T-helper 17 cell (primary cell): ENCODE data around the gene RARRES1. TPM values are rescaled to one million over a fixed set of nuclear protein-coding genes. Genes with fewer than 3 reads are reported as not detected.
A peak's percentile ranks its signal among the peaks of the same experiment; 100 is the strongest.

Experiments
- ATAC-seq: fragments of 150-1000 bp; cut with Tn5 transposase; 2 replicates; pipeline ENCODE4 v1.10.0; 2021; ENCODE audit warnings: mild to moderate bottlenecking, moderate library complexity
- DNase-seq, 3 donors: peaks; one replicate each; pipeline versions ENCODE4 v3.0.0 to v3.0.0-alpha.2; 2020 to 2021
- H3K9me3 ChIP-seq: one replicate; pipeline ENCODE4 v1.7.0; 2013; ENCODE audit warnings: low read length, mild to moderate bottlenecking; ENCODE audit not compliant: control insufficient read depth, poor library complexity, severe bottlenecking
- H3K27ac Mint-ChIP-seq: one replicate; pipeline ENCODE4 v1.8.0; 2022; ENCODE audit warnings: mild to moderate bottlenecking, moderate library complexity, mixed read lengths
- H3K27me3 Mint-ChIP-seq: one replicate; pipeline ENCODE4 v1.8.0; 2022; ENCODE audit warnings: mixed read lengths
- H3K36me3 Mint-ChIP-seq: one replicate; pipeline ENCODE4 v1.8.0; 2022; ENCODE audit warnings: low read depth, mixed read lengths
- H3K4me1 Mint-ChIP-seq: one replicate; pipeline ENCODE4 v1.8.0; 2022; ENCODE audit warnings: mild to moderate bottlenecking, mixed read lengths
- H3K4me3 Mint-ChIP-seq: one replicate; pipeline ENCODE4 v1.8.0; 2022; ENCODE audit warnings: mild to moderate bottlenecking, moderate library complexity, mixed read lengths
- total RNA-seq, 4 donors: library from RNA in 2 of 4; stranded (reverse) in 2 of 4; gene quantifications; one replicate each; pipeline ENCODE4 v1.2.3 and lab custom pipeline; 2022 to 2026

The RARRES1 gene
- total RNA-seq, 2 donors from 2014 or later, result not detected

DNA sequence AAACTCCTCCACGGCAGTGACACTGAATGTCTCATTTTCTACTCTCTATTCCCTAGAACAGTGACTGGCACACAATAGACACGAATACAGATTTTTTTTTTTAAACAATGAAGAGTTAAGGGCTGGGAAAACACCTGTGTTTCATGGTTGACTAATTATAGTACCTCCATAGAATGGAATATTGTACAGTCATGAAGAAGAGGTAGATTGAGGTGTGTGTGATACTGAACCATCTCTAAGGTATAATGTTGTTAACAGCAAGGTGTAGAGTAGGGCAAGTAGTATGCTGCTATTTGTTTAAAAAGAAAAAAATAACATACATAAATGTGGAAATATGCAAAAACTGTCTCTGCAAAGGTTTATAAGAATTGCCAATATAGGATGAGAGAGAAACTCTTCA is 5.2 kb upstream of the RARRES1 start:
- Mint-ChIP-seq H3K27ac (no peak overlapping the region), H3K4me1 (peaks cover 11% of the 10 kb centered on the region), H3K36me3 (no peaks in the 10 kb centered on the region), H3K27me3 (no peaks in the 10 kb centered on the region), H3K4me3 (no peak overlapping the region)
- no peaks in the 10 kb centered on the region for H3K9me3 ChIP-seq
- DNase-seq, result no peak
- no peak for ATAC-seq

DNA sequence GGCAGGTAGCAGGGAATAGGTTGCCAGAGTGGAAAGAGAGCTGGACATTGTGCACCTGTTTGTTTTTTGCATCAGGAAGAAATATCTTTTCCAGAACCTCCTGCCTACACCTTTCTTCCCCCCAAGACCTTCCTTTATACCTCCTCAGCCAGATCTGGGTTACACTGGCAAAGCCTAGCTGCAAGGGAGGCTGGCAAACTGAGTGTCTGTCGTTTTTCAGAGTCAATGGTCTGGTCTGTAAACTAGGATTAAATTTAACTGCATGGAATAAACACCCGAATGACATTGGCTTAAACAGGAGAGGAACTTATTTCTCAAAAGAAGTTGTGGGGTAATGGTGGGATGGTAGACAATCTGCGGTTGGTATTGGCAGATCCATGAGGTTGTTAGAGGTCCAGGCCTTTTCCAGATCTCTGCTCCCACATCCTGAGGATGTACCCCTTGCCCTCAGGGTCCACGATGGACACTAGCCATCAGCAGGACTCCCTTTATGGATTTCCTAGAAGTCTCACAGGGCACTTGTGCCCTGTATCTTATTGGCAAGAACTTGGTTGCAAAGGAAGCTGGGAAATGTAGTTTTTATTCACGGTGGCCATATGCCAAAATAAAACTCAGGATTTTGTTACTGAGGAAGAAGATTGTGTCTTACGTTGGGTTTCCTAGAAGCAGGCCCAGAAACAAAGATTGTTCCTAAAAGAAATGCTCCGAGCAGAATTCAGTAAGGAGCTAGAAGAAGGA is 3.2 kb upstream of the RARRES1 start:
- DNase-seq (no peak), ATAC-seq (no peak)
- H3K9me3 ChIP-seq, result no peaks in the 10 kb centered on the region
- Mint-ChIP-seq H3K4me3 (no peak overlapping the region), H3K27ac (no peak overlapping the region), H3K4me1 (no peaks in the 10 kb centered on the region), H3K36me3 (no peaks in the 10 kb centered on the region), H3K27me3 (no peaks in the 10 kb centered on the region)

DNA sequence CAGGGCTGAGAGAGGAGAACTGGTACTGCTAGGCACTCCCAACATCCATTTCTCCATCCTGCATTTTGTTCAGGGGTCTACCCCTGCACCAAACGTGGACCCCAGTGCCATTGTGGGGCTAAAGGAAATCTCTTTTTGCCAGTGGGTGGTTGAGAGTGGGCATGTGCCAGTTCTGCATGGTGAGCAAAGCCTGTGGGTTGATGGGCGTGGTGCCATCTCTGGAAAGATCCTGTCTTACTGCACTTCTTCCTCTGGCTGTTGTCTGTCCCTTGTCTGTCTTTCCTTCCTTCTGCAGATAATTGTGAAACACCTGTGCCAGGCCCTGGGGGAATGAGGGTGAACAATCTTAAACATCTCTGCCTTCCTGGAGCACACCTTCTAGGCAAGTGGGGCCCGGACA is 1.4 kb upstream of the RARRES1 start:
- H3K27ac Mint-ChIP-seq, result no peak overlapping the region
- H3K4me1 Mint-ChIP-seq, result no peaks in the 10 kb centered on the region
- H3K27me3 Mint-ChIP-seq, result no peaks in the 10 kb centered on the region
- DNase-seq (no peak), ATAC-seq (no peak)
- no peaks in the 10 kb centered on the region for H3K9me3 ChIP-seq
- H3K36me3 Mint-ChIP-seq, result no peaks in the 10 kb centered on the region
- H3K4me3 Mint-ChIP-seq, result peak overlapping the region; percentile 65

DNA sequence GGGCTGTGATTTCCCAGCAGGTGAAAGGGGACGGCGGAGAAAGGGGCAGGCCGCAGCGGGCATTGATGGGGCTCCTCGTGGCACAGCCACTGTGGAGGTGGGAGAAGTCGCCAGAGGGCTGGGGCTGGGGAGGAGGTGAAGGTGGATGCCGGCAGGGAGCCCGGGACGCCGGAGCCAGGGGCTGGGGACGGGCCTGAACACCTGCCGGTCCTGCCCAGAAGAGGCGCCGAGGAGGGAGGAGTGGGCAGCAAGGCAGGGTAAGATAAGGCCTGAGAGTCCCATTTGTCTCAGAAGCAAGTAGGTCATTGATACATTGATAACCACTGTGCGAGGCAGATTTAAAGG is 571 bp upstream of the RARRES1 start:
- DNase-seq, result no peak
- no peak overlapping the region for H3K4me3 Mint-ChIP-seq
- peaks cover 1% of the 10 kb centered on the region for H3K4me1 Mint-ChIP-seq
- H3K27me3 Mint-ChIP-seq, result no peaks in the 10 kb centered on the region
- H3K9me3 ChIP-seq, result no peaks in the 10 kb centered on the region
- no peaks in the 10 kb centered on the region for H3K36me3 Mint-ChIP-seq
- no peak for ATAC-seq
- no peak overlapping the region for H3K27ac Mint-ChIP-seq

DNA sequence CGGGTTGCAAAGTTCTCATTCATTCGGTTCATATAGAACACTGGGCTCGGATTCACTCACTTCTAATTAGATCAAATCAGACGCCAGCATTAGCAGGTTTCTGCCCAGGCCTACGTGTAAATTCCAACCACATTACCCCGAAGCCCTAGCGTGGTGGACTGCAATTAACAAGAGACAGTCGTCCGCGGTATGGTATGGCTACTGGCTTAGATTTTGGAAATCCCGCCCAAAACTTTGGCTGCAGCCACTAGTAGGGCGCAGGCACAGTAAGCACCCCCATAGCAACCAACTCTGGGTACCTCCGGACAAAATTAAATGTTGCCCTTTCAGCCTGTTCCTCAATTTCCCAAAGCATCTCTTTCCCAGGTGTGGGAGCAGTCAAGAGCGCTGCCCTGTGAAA is 771 bp downstream of the RARRES1 start:
- no peaks in the 10 kb centered on the region for H3K9me3 ChIP-seq
- H3K27ac Mint-ChIP-seq, result no peak overlapping the region
- H3K36me3 Mint-ChIP-seq, result no peaks in the 10 kb centered on the region
- no peaks in the 10 kb centered on the region for H3K27me3 Mint-ChIP-seq
- ATAC-seq (no peak), DNase-seq (no peak)
- peak overlapping the region; percentile 77 for H3K4me3 Mint-ChIP-seq
- peaks cover 7% of the 10 kb centered on the region for H3K4me1 Mint-ChIP-seq

DNA sequence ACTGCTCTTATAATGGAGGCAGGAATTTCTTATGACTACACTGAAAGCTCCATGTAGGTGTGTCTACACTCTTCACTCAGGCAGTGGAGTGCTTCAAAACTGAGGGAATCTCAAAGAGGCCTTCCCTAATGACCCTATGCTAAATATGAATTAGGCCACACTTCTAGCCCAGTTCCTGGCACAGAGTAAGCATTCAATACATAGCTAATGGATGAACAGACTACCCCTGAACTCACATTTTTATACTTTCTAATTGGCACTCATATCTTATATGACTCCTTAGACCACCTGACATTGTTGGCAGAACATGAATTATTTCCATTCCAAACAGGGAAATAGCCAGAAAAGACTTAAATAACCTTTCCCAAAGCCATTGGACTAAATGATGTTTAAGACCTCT is 3.4 kb downstream of the RARRES1 start:
- ATAC-seq (no peak), DNase-seq (no peak)
- no peak overlapping the region for H3K27ac Mint-ChIP-seq
- no peak overlapping the region for H3K4me3 Mint-ChIP-seq
- H3K4me1 Mint-ChIP-seq, result peaks cover 10% of the 10 kb centered on the region
- no peaks in the 10 kb centered on the region for H3K9me3 ChIP-seq
- no peaks in the 10 kb centered on the region for H3K27me3 Mint-ChIP-seq
- H3K36me3 Mint-ChIP-seq, result no peaks in the 10 kb centered on the region

DNA sequence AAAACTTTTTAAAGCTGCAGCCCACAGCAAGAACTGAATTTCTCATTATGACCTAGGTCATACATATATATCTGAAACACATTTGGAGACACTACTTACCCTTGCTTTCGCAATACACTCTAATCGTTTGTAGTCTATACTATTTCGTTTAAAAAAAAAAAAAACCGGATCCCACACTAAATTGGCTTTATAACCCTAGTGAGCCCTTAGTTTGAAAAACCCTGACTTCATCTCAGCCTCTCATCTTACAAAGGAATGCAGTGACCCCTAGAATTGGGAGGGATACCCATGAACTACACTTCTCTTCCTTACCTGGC is 4.2 kb downstream of the RARRES1 start:
- peaks cover 15% of the 10 kb centered on the region for H3K4me1 Mint-ChIP-seq
- DNase-seq, result no peak
- no peaks in the 10 kb centered on the region for H3K27me3 Mint-ChIP-seq
- H3K27ac Mint-ChIP-seq, result peak overlapping the region; percentile 96
- no peaks in the 10 kb centered on the region for H3K36me3 Mint-ChIP-seq
- no peak for ATAC-seq
- H3K9me3 ChIP-seq, result no peaks in the 10 kb centered on the region
- H3K4me3 Mint-ChIP-seq, result peak overlapping the region; percentile 63

DNA sequence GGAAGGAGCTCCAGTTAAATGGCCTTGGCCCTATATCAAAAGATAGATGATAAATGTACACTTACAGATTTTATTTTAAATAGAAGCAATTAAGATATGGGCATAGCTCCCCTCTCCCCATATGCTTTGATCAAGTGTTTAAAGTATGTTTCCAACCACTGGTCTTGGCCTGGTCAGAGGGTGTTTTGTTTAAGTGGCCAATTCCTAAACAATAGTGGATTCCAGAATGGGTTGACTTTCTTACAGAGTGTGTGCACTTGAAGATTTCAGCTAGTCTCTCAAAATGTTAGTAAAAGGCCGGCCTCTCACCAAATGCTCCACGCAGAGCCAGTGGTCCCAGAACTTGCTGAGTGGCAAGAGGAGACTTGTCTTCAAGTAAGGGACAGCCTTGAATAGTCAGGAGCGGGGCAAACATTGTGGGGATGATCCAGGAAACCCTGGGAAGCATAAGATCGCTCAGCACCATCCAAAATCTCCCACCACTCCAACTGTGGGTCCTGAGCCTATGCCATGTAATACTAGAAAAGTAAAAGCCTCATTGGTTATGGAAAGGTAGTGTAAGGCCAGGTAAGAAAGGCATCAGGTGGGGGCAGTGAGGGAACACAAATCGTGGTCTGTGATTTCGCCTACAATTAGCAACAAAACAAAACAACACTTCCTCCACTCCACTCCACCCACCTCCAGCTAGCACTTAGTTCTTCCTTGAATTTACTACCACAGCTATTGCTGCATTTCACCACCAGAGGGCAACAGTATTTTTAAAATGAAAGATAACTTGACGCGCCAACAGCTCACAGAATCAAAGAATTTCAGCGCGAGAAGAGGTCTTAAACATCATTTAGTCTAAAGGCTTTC is 4.8 kb downstream of the RARRES1 start:
- ATAC-seq (peak; percentile 71), DNase-seq (peak in 1 of 3 donors; percentile 16)
- Mint-ChIP-seq H3K27ac (peak overlapping the region; percentile 96), H3K4me1 (peaks cover 18% of the 10 kb centered on the region), H3K36me3 (no peaks in the 10 kb centered on the region), H3K4me3 (peak overlapping the region; percentile 63), H3K27me3 (no peaks in the 10 kb centered on the region)
- H3K9me3 ChIP-seq, result no peaks in the 10 kb centered on the region

DNA sequence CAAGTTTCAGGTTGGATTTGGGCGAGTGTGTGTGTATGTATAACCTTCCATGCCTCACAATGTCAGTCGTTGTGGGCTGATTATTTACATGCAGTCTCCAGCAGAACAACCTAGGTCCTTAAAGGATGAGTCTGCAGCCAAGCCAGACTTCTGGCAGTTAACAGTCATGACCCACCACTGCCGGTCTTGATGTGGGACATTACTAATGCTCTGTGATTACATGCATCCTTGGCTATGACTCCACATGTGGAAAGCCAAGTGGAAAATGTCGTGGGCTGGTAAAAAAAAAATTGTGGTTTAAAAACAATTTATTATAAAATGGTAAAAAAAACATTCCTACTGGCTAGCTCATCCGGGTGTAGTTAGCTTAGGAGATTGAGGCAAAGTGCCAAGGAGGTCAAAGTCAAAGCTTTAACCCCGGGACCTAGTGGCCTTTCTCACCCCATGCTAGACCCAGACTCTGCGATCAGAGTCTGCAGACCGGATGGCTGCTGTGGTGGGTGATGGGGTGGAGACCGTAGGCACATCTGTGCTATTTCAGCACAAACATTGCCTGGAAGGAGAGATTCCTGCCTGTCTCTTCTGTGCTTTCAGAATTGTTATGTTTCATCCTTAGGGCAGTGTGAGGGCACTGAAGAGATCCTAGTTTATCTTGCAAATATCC is 6.8 kb downstream of the RARRES1 start:
- peak overlapping the region; percentile 96 for H3K27ac Mint-ChIP-seq

DNA sequence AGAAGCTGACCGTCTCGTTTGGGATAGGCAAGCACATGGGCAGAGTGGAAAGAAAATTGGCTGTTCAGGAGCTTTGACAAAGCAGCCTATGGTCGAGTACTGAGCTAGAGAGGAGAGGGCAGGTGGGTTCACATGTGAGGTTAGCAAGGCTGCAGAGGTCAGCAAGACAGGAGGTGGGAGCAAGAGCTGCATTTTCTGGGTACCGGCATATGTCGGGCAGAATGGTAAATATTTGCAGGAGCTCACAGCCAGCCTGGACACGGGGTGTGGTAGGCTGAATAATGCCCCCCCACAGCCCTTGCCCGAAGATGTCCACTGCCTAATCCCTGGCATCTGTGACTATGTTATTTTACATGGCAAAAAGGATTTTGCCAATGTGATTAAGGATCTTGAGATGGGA is 8.3 kb downstream of the RARRES1 start:
- Mint-ChIP-seq H3K4me3 (no peak overlapping the region), H3K36me3 (no peaks in the 10 kb centered on the region), H3K27me3 (no peaks in the 10 kb centered on the region), H3K4me1 (peaks cover 30% of the 10 kb centered on the region), H3K27ac (peak overlapping the region; percentile 96)
- DNase-seq, result no peak
- no peaks in the 10 kb centered on the region for H3K9me3 ChIP-seq
- no peak for ATAC-seq

More for the DNA sequence above, 6.8 kb downstream of the RARRES1 start:
- Mint-ChIP-seq H3K36me3 (no peaks in the 10 kb centered on the region), H3K27me3 (no peaks in the 10 kb centered on the region), H3K4me1 (peaks cover 29% of the 10 kb centered on the region), H3K4me3 (no peak overlapping the region)
- DNase-seq (no peak), ATAC-seq (no peak)
- no peaks in the 10 kb centered on the region for H3K9me3 ChIP-seq

DNA sequence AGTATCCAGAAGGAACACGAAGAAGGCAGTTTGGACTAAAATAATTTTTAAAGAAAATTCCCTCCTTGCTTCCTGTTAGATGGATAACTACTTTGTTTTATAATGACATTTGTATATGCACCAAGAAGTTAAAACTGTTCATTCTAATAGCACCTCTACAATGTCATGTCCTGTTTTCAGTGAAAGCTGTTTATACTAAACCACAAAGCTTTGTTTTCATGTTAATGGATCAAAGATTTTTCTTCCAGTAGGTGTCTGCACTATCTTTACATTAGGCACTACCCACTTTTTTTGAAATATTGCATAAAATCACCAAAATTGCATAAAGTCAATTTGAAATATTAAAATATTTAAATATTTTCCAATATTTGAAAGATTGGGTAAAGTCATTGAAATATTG is 10.1 kb downstream of the RARRES1 start:
- no peak overlapping the region for H3K4me3 Mint-ChIP-seq
- no peaks in the 10 kb centered on the region for H3K27me3 Mint-ChIP-seq
- peak overlapping the region; percentile 96 for H3K27ac Mint-ChIP-seq
- peaks cover 5% of the 10 kb centered on the region for H3K36me3 Mint-ChIP-seq
- H3K9me3 ChIP-seq, result no peaks in the 10 kb centered on the region
- H3K4me1 Mint-ChIP-seq, result peaks cover 26% of the 10 kb centered on the region
- ATAC-seq (peak; percentile 30), DNase-seq (no peak)

DNA sequence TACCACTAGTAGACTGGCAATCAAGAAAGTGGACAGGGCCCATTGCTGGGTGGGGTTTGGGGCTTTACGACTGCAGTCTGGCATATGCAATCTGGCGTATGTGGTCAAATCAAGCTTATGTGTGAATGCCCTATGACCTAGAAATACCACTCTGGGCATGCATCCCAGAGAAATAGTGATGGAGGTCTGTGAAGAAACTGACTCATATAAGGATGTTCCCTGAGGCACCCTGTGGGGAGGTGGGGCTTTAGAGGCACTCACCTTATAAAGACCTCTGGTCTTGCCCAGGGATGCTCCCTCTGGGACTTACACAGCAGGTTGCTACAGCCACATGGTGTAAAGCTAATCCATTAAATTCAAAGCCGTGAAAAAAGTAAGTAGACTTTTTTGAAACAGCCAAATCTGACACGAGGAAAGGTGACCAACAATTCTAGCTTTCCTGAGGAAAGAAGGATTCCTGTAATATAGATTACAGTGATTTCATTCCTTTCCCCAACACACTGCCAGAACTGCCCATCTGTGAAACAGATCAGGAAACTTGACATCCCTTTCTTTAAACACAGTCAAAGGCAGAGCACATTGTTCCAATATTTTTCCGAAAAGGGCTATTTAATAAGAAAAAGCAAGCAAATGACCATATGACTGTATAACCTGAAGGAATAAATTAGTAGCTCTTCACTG is 13.6 kb downstream of the RARRES1 start:
- ATAC-seq (no peak), DNase-seq (no peak)
- Mint-ChIP-seq H3K27me3 (no peaks in the 10 kb centered on the region), H3K36me3 (peaks cover 5% of the 10 kb centered on the region), H3K4me1 (peaks cover 28% of the 10 kb centered on the region), H3K27ac (no peak overlapping the region), H3K4me3 (no peak overlapping the region)
- H3K9me3 ChIP-seq, result no peaks in the 10 kb centered on the region

DNA sequence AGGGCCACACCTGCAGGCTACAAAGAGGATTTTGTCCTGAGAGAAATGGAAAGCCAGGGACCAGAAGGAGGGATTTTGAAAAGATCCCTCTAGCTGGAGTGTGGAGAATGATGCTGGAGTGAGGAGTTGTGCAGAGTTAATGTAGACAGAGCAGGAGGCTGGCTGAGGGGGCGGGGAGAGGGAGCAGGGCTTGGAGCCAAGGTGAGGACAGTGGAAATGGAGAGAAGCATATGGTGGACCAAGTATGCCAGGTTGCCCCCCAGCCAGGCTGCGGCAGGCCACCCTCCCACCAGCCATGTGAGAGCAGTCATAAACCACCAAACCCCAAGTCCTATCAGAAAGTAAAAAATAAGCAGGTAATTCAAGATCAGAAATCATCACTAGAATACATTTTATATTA is 14.7 kb downstream of the RARRES1 start:
- Mint-ChIP-seq H3K27ac (peak overlapping the region; percentile 53), H3K4me1 (peaks cover 19% of the 10 kb centered on the region), H3K36me3 (peaks cover 5% of the 10 kb centered on the region), H3K27me3 (no peaks in the 10 kb centered on the region), H3K4me3 (no peak overlapping the region)
- ATAC-seq, result no peak
- DNase-seq, result no peak
- no peaks in the 10 kb centered on the region for H3K9me3 ChIP-seq
